ENCODE results near the gene FARP2.
A peak's percentile ranks its signal among the peaks of the same experiment; 100 is the strongest.
"Not testable (repeated sequence)": the region's sequence is repeated elsewhere in the genome, so short reads cannot be mapped to it uniquely, and the experiment has no call there.

FARP2 gene

GRCh38 chr2:241391892-241392665 lies 36.0 kb downstream of the FARP2 start:
- Histone ChIP-seq H3K4me2 (ENCODE audit: low read length) (no peak overlapping the region), H3K9ac (ENCODE audit: low read depth, low read length) (no peak overlapping the region), H3K4me1 (ENCODE audit: control insufficient read depth, insufficient read depth, low read length) (no peaks in the 10 kb centered on the region), H3K27me3 (ENCODE audit: control insufficient read depth, insufficient read depth, low read length) (no peaks in the 10 kb centered on the region), H3K4me3 (ENCODE audit: low read length) (no peak overlapping the region), H3K9me3 (replicated peaks; ENCODE audit: low read length) (no peaks in the 10 kb centered on the region), H3K36me3 (ENCODE audit: insufficient read depth, low read length) (peaks cover 4% of the 10 kb centered on the region)

- H3K9ac ChIP-seq (ENCODE audit: low read depth, low read length) = not testable (repeated sequence)
These were observed 36.7 kb downstream of the FARP2 start for GRCh38 chr2:241392753-241393152.

GRCh38 chr2:241393524-241394196 lies 37.6 kb downstream of the FARP2 start:
- Histone ChIP-seq H3K27me3 (ENCODE audit: control insufficient read depth, insufficient read depth, low read length) (no peaks in the 10 kb centered on the region), H3K4me1 (ENCODE audit: control insufficient read depth, insufficient read depth, low read length) (no peaks in the 10 kb centered on the region), H3K9ac (ENCODE audit: low read depth, low read length) (no peak overlapping the region), H3K4me3 (ENCODE audit: low read length) (no peak overlapping the region), H3K4me2 (ENCODE audit: low read length) (no peak overlapping the region), H3K36me3 (ENCODE audit: insufficient read depth, low read length) (peaks cover 4% of the 10 kb centered on the region), H3K9me3 (replicated peaks; ENCODE audit: low read length) (no peaks in the 10 kb centered on the region)

More at GRCh38 chr2:241392753-241393152, 36.7 kb downstream of the FARP2 start:
- not testable (repeated sequence) for H3K4me3 ChIP-seq (ENCODE audit: low read length); H3K27me3 ChIP-seq (ENCODE audit: control insufficient read depth, insufficient read depth, low read length); H3K4me1 ChIP-seq (ENCODE audit: control insufficient read depth, insufficient read depth, low read length); H3K36me3 ChIP-seq (ENCODE audit: insufficient read depth, low read length); H3K4me2 ChIP-seq (ENCODE audit: low read length); H3K9me3 ChIP-seq (replicated peaks; ENCODE audit: low read length)

GRCh38 chr2:241396809-241397208 lies 40.7 kb downstream of the FARP2 start:
- H3K4me2 ChIP-seq (ENCODE audit: low read length); H3K4me1 ChIP-seq (ENCODE audit: control insufficient read depth, insufficient read depth, low read length); H3K4me3 ChIP-seq (ENCODE audit: low read length); H3K36me3 ChIP-seq (ENCODE audit: insufficient read depth, low read length); H3K9ac ChIP-seq (ENCODE audit: low read depth, low read length); H3K9me3 ChIP-seq (replicated peaks; ENCODE audit: low read length); H3K27me3 ChIP-seq (ENCODE audit: control insufficient read depth, insufficient read depth, low read length): not testable (repeated sequence)

GRCh38 chr2:241399941-241400922 lies 44.1 kb downstream of the FARP2 start:
- Histone ChIP-seq H3K4me2 (ENCODE audit: low read length) (no peak overlapping the region), H3K4me1 (ENCODE audit: control insufficient read depth, insufficient read depth, low read length) (no peaks in the 10 kb centered on the region), H3K36me3 (ENCODE audit: insufficient read depth, low read length) (peaks cover 4% of the 10 kb centered on the region), H3K4me3 (ENCODE audit: low read length) (no peak overlapping the region), H3K27me3 (ENCODE audit: control insufficient read depth, insufficient read depth, low read length) (no peaks in the 10 kb centered on the region), H3K9me3 (replicated peaks; ENCODE audit: low read length) (no peaks in the 10 kb centered on the region), H3K9ac (ENCODE audit: low read depth, low read length) (no peak overlapping the region)

- Histone ChIP-seq H3K4me2 (ENCODE audit: low read length) (no peak overlapping the region), H3K27me3 (ENCODE audit: control insufficient read depth, insufficient read depth, low read length) (no peaks in the 10 kb centered on the region), H3K9me3 (replicated peaks; ENCODE audit: low read length) (no peaks in the 10 kb centered on the region), H3K4me1 (ENCODE audit: control insufficient read depth, insufficient read depth, low read length) (peaks cover 13% of the 10 kb centered on the region), H3K9ac (ENCODE audit: low read depth, low read length) (no peak overlapping the region), H3K36me3 (ENCODE audit: insufficient read depth, low read length) (peaks cover 23% of the 10 kb centered on the region), H3K4me3 (ENCODE audit: low read length) (no peak overlapping the region)
These were observed 52.8 kb downstream of the FARP2 start for GRCh38 chr2:241408849-241409248.

- Histone ChIP-seq H3K9ac (ENCODE audit: low read depth, low read length) (no peak overlapping the region), H3K9me3 (replicated peaks; ENCODE audit: low read length) (no peaks in the 10 kb centered on the region), H3K4me3 (ENCODE audit: low read length) (no peak overlapping the region), H3K4me1 (ENCODE audit: control insufficient read depth, insufficient read depth, low read length) (peaks cover 13% of the 10 kb centered on the region), H3K36me3 (ENCODE audit: insufficient read depth, low read length) (peaks cover 42% of the 10 kb centered on the region), H3K27me3 (ENCODE audit: control insufficient read depth, insufficient read depth, low read length) (no peaks in the 10 kb centered on the region), H3K4me2 (ENCODE audit: low read length) (no peak overlapping the region)
These were observed 54.7 kb downstream of the FARP2 start for GRCh38 chr2:241410739-241411176.

GRCh38 chr2:241412144-241412543 lies 56.1 kb downstream of the FARP2 start:
- Histone ChIP-seq H3K4me2 (ENCODE audit: low read length) (peak overlapping the region; percentile 7), H3K27me3 (ENCODE audit: control insufficient read depth, insufficient read depth, low read length) (no peaks in the 10 kb centered on the region), H3K9me3 (replicated peaks; ENCODE audit: low read length) (no peaks in the 10 kb centered on the region), H3K4me3 (ENCODE audit: low read length) (no peak overlapping the region), H3K36me3 (ENCODE audit: insufficient read depth, low read length) (peaks cover 52% of the 10 kb centered on the region), H3K9ac (ENCODE audit: low read depth, low read length) (no peak overlapping the region), H3K4me1 (ENCODE audit: control insufficient read depth, insufficient read depth, low read length) (peaks cover 13% of the 10 kb centered on the region)

GRCh38 chr2:241413501-241413900 lies 57.4 kb downstream of the FARP2 start:
- not testable (repeated sequence) for H3K4me3 ChIP-seq (ENCODE audit: low read length); H3K9me3 ChIP-seq (replicated peaks; ENCODE audit: low read length); H3K4me2 ChIP-seq (ENCODE audit: low read length); H3K27me3 ChIP-seq (ENCODE audit: control insufficient read depth, insufficient read depth, low read length); H3K9ac ChIP-seq (ENCODE audit: low read depth, low read length)
- peaks cover 55% of the 10 kb centered on the region for H3K36me3 ChIP-seq (ENCODE audit: insufficient read depth, low read length)
- H3K4me1 ChIP-seq (ENCODE audit: control insufficient read depth, insufficient read depth, low read length) = peaks cover 13% of the 10 kb centered on the region

GRCh38 chr2:241413929-241414580 lies 58.0 kb downstream of the FARP2 start:
- H3K4me2 ChIP-seq (ENCODE audit: low read length) = no peak overlapping the region
- no peaks in the 10 kb centered on the region for H3K9me3 ChIP-seq (replicated peaks; ENCODE audit: low read length)
- no peak overlapping the region for H3K9ac ChIP-seq (ENCODE audit: low read depth, low read length)
- no peaks in the 10 kb centered on the region for H3K27me3 ChIP-seq (ENCODE audit: control insufficient read depth, insufficient read depth, low read length)
- H3K4me1 ChIP-seq (ENCODE audit: control insufficient read depth, insufficient read depth, low read length) = peaks cover 13% of the 10 kb centered on the region
- H3K4me3 ChIP-seq (ENCODE audit: low read length) = no peak overlapping the region
- H3K36me3 ChIP-seq (ENCODE audit: insufficient read depth, low read length) = peaks cover 55% of the 10 kb centered on the region

GRCh38 chr2:241415196-241415595 lies 59.1 kb downstream of the FARP2 start:
- H3K4me3 ChIP-seq (ENCODE audit: low read length) = no peak overlapping the region
- H3K36me3 ChIP-seq (ENCODE audit: insufficient read depth, low read length) = peaks cover 55% of the 10 kb centered on the region
- peaks cover 13% of the 10 kb centered on the region for H3K4me1 ChIP-seq (ENCODE audit: control insufficient read depth, insufficient read depth, low read length)
- no peaks in the 10 kb centered on the region for H3K9me3 ChIP-seq (replicated peaks; ENCODE audit: low read length)
- H3K9ac ChIP-seq (ENCODE audit: low read depth, low read length) = no peak overlapping the region
- no peak overlapping the region for H3K4me2 ChIP-seq (ENCODE audit: low read length)
- no peaks in the 10 kb centered on the region for H3K27me3 ChIP-seq (ENCODE audit: control insufficient read depth, insufficient read depth, low read length)

Measured in skeletal muscle satellite cell (primary cell).